ENCODE results near the gene TMPRSS7. TPM values are rescaled to one million over a fixed set of nuclear protein-coding genes. Genes with fewer than 3 reads are reported as not detected.
A peak's percentile ranks its signal among the peaks of the same experiment; 100 is the strongest.
"Not testable (repeated sequence)": the region's sequence is repeated elsewhere in the genome, so short reads cannot be mapped to it uniquely, and the experiment has no call there.

The TMPRSS7 gene
- total and polyA plus RNA-seq, 3 experiments from 2014 or later = not detected

DNA sequence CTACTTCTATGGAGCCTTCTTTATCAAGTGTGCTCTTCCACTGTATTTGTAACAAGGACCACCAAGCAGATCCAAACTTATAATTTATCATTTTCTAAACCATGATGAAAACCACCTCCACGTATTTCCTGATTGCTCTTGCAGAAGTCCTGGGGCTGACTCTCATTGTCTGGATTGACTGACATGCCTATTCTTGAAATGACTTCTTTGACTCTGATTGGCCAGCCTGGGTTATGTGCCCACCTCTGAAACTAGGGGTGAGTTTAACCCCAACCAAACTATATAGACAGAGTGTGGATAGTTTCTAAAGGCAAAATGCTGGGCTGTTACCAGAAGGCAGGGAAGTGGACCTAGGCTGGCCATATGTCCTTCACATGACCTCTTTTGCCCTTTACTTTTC is 12.7 kb downstream of the TMPRSS7 start:
- H3K36me3 Mint-ChIP-seq = no peaks in the 10 kb centered on the region
- H3K27ac Mint-ChIP-seq = no peak overlapping the region
- no peaks in the 10 kb centered on the region for H3K9me3 ChIP-seq (ENCODE audit: low read length)
- H3K4me3 ChIP-seq (ENCODE audit: low read length) = no peak overlapping the region
- H3K27ac ChIP-seq (ENCODE audit: low read depth, low read length) = no peak overlapping the region
- CTCF ChIA-PET = no interaction called here
- peaks cover 0 to 3% (median 0%) of the 10 kb centered on the region in 3 donors for H3K4me1 Mint-ChIP-seq
- no peak for DNase-seq
- H3K27me3 Mint-ChIP-seq = peaks cover 2 to 17% of the 10 kb centered on the region in 2 donors
- H3K27me3 ChIP-seq (ENCODE audit: insufficient read depth, low read length, poor library complexity, severe bottlenecking) = no peaks in the 10 kb centered on the region
- no peak overlapping the region for H3K4me3 Mint-ChIP-seq
- H3K9me3 Mint-ChIP-seq = no peaks in the 10 kb centered on the region
- H3K4me1 ChIP-seq (ENCODE audit: insufficient read depth, low read length) = peaks cover 4% of the 10 kb centered on the region
- POLR2A ChIA-PET = no interaction called here
- H3K36me3 ChIP-seq (ENCODE audit: insufficient read depth, low read length) = no peaks in the 10 kb centered on the region

DNA sequence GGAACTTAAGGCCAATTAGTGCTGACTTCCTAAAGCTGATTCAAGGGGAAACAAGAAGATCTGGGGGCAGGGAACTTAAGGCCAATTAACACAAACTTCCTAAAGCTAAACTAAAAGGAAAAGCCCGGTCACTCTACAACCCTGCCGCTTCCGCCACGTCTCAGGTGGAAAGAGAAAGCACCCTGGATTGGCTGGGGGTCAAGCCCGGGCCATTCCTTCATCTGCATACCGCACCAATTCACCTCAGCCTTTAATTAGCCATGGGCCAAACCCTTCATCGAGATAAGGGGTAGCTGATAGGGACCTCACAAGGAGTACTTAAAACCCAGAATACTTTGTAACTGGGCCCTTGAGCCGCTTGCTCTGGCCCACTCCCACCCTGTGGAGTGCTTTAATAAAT is 14.4 kb downstream of the TMPRSS7 start:
- Mint-ChIP-seq H3K27me3 (peaks cover 5 to 17% of the 10 kb centered on the region in 2 donors), H3K36me3 (no peaks in the 10 kb centered on the region), H3K27ac (no peak overlapping the region), H3K9me3 (no peaks in the 10 kb centered on the region), H3K4me1 (peaks cover 0 to 3% (median 0%) of the 10 kb centered on the region in 3 donors), H3K4me3 (no peak overlapping the region)
- ChIA-PET POLR2A (no interaction called here), CTCF (no interaction called here)
- no peaks in the 10 kb centered on the region for H3K36me3 ChIP-seq (ENCODE audit: insufficient read depth, low read length)
- no peak overlapping the region for H3K4me3 ChIP-seq (ENCODE audit: low read length)
- H3K27ac ChIP-seq (ENCODE audit: low read depth, low read length) = no peak overlapping the region
- no peak for DNase-seq
- H3K27me3 ChIP-seq (ENCODE audit: insufficient read depth, low read length, poor library complexity, severe bottlenecking) = no peaks in the 10 kb centered on the region
- no peaks in the 10 kb centered on the region for H3K4me1 ChIP-seq (ENCODE audit: insufficient read depth, low read length)
- no peaks in the 10 kb centered on the region for H3K9me3 ChIP-seq (ENCODE audit: low read length)

DNA sequence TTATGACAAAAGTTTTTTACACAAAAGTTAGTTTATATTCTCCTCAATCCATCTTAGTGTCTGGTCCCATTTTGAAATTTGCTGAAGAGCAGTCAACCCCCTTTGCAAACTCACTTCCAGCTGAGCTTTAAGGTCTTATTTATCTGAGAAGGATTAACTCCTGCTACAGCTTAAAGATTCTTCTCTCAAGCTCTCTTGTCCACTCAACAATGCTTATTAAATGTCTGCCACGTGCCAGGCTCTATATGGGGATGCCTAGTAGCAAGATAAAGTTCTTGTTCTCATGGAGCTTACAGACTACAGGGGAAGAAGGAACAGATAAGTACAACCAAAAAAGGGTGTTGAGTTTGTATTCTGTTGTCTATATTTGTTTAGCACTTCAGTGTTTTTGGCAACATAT is 18.7 kb downstream of the TMPRSS7 start:
- Histone ChIP-seq H3K9me3 (ENCODE audit: low read length) (no peaks in the 10 kb centered on the region), H3K4me1 (ENCODE audit: insufficient read depth, low read length) (no peaks in the 10 kb centered on the region), H3K4me3 (ENCODE audit: low read length) (no peak overlapping the region), H3K27ac (ENCODE audit: low read depth, low read length) (no peak overlapping the region), H3K36me3 (ENCODE audit: insufficient read depth, low read length) (no peaks in the 10 kb centered on the region), H3K27me3 (ENCODE audit: insufficient read depth, low read length, poor library complexity, severe bottlenecking) (no peaks in the 10 kb centered on the region)
- Mint-ChIP-seq H3K4me1 (peaks cover 3 to 8% (median 5%) of the 10 kb centered on the region in 3 donors), H3K27me3 (peaks cover 11 to 34% of the 10 kb centered on the region in 2 donors), H3K27ac (no peak overlapping the region), H3K9me3 (no peaks in the 10 kb centered on the region), H3K36me3 (no peaks in the 10 kb centered on the region), H3K4me3 (no peak overlapping the region)
- no peak for DNase-seq
- ChIA-PET POLR2A (no interaction called here), CTCF (interaction anchor here (2.4 kb wide), 1 partner anchor 9 kb away, joined by 16 read pairs; no protein-coding TSS in a partner anchor)

DNA sequence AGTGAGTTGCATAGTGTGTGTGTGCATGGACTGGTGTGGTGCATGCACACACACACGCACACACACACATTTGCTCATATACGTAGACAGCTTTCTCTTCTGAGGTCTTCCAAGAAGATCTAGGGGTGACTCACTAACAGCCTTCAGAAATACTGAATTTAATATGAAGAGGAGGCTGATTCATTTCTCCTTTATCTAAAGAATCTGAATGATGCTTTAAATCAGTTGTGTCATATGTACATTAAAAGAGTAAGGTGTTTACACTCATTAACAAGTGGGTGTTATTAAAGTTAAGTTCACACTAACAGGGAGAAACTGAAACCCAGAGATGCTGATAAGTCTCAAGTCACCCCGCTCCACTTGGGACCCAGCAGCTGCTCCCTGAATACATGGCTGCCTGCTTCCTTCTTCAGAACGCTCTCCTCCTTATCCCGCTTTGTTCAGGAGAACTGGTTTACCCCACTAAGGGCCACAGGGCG is 22.0 kb downstream of the TMPRSS7 start:
- H3K27ac ChIP-seq (ENCODE audit: low read depth, low read length) = no peak overlapping the region
- DNase-seq = no peak
- no peaks in the 10 kb centered on the region for H3K27me3 ChIP-seq (ENCODE audit: insufficient read depth, low read length, poor library complexity, severe bottlenecking)
- H3K9me3 ChIP-seq (ENCODE audit: low read length) = no peaks in the 10 kb centered on the region
- CTCF ChIA-PET = interaction anchor here (0.8 to 1.0 kb wide), 2 partner anchors 12 to 13 kb away, joined by 3 to 4 read pairs; no protein-coding TSS in a partner anchor
- H3K27ac Mint-ChIP-seq = no peak overlapping the region
- peaks cover 0 to 8% (median 3%) of the 10 kb centered on the region in 5 donors for H3K9me3 Mint-ChIP-seq
- H3K4me3 ChIP-seq (ENCODE audit: low read length) = no peak overlapping the region
- no peaks in the 10 kb centered on the region for H3K4me1 ChIP-seq (ENCODE audit: insufficient read depth, low read length)
- peaks cover 11 to 28% of the 10 kb centered on the region in 2 donors for H3K27me3 Mint-ChIP-seq
- peak overlapping the region in 3 of 7 donors; percentile 17 to 37 (median 24) for H3K4me3 Mint-ChIP-seq
- H3K36me3 ChIP-seq (ENCODE audit: insufficient read depth, low read length) = no peaks in the 10 kb centered on the region
- POLR2A ChIA-PET = no interaction called here
- H3K36me3 Mint-ChIP-seq = no peaks in the 10 kb centered on the region
- H3K4me1 Mint-ChIP-seq = peaks cover 3 to 8% (median 5%) of the 10 kb centered on the region in 3 donors

DNA sequence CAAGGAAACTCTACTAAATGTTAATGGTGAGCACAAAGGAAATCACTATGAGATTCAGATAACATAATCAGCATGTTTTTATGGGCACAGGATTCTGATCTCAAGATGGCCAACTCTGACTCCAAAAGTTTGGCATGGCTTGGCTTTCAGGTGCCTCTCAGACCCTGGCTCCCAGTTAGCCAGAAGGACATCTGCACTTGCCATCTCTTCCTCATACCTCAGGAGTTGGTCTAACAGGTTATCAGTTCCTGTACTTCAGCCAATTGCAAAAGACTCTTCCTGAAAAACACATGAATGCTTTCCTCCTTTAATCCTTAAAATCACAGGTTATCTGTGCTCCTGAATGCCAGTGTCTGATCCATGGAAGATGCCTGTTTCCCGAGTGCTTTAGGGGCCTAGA is 25.0 kb downstream of the TMPRSS7 start:
- Mint-ChIP-seq H3K36me3 (no peaks in the 10 kb centered on the region), H3K27me3 (peaks cover 4 to 15% of the 10 kb centered on the region in 2 donors), H3K27ac (no peak overlapping the region), H3K4me1 (peaks cover 3 to 8% (median 5%) of the 10 kb centered on the region in 3 donors), H3K4me3 (no peak overlapping the region), H3K9me3 (peaks cover 0 to 8% (median 3%) of the 10 kb centered on the region in 5 donors)
- POLR2A ChIA-PET = no interaction called here
- DNase-seq = no peak
- H3K4me3 ChIP-seq (ENCODE audit: low read length) = no peak overlapping the region
- no peaks in the 10 kb centered on the region for H3K27me3 ChIP-seq (ENCODE audit: insufficient read depth, low read length, poor library complexity, severe bottlenecking)
- no peaks in the 10 kb centered on the region for H3K9me3 ChIP-seq (ENCODE audit: low read length)
- no peaks in the 10 kb centered on the region for H3K4me1 ChIP-seq (ENCODE audit: insufficient read depth, low read length)
- H3K27ac ChIP-seq (ENCODE audit: low read depth, low read length) = no peak overlapping the region
- CTCF ChIA-PET = no interaction called here
- H3K36me3 ChIP-seq (ENCODE audit: insufficient read depth, low read length) = no peaks in the 10 kb centered on the region

DNA sequence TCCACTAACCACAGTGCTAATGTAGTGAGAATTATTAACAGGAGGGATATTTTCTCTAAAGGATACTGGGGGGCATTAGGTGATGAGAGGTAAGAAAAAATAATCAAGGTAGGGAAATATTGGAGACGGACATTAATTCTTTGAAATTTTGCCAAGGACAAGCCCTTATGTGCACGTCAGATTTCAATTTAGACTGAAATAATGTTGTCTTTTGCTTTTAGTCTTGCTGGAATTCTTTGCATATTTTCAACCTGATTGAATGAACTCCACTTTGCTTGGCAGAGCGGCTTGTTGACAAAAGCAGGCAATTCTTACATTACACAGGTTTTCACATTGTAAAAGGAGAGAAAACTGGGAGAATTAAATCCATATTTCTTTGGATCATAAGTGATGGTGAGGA is 26.6 kb downstream of the TMPRSS7 start:
- ChIA-PET CTCF (no interaction called here), POLR2A (no interaction called here)
- no peak for DNase-seq
- Mint-ChIP-seq H3K4me1 (peaks cover 3 to 8% (median 5%) of the 10 kb centered on the region in 3 donors), H3K36me3 (no peaks in the 10 kb centered on the region), H3K27me3 (peaks cover 5 to 8% of the 10 kb centered on the region in 2 donors), H3K27ac (no peak overlapping the region), H3K4me3 (no peak overlapping the region), H3K9me3 (peaks cover 0 to 8% (median 3%) of the 10 kb centered on the region in 5 donors)
- Histone ChIP-seq H3K27me3 (ENCODE audit: insufficient read depth, low read length, poor library complexity, severe bottlenecking) (no peaks in the 10 kb centered on the region), H3K9me3 (ENCODE audit: low read length) (no peaks in the 10 kb centered on the region), H3K36me3 (ENCODE audit: insufficient read depth, low read length) (no peaks in the 10 kb centered on the region), H3K27ac (ENCODE audit: low read depth, low read length) (no peak overlapping the region), H3K4me1 (ENCODE audit: insufficient read depth, low read length) (no peaks in the 10 kb centered on the region), H3K4me3 (ENCODE audit: low read length) (no peak overlapping the region)

DNA sequence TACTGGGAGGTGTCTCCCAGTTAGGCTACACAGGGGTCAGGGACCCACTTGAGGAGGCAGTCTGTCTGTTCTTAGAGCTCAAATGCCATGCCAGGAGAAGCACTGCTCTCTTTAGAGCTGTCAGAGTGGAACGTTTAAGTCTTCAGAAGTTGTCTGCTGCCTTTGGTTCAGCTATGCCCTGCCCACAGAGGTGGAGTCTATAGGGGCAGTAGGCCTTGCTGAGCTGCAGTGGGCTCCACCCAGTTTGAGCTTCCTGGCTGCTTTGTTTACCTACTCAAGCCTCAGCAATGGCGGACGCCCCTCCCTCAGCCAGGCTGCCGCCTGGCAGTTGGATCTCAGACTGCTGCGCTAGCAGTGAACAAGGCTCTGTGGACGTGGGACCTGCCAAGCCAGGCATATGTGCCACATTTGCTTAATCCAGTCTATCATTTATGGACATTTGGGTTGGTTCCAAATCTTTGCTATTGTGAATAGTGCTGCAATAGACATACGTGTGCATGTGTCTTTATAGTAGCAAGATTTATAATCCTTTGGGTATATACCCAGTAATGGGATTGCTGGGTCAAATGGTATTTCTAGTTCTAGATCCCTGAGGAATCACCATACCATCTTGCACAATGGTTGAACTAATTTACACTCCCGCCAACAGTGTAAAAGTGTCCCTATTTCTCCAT is 38.0 kb downstream of the TMPRSS7 start:
- Mint-ChIP-seq H3K4me3 (peak overlapping the region; percentile 13 to 78 (median 64)), H3K4me1 (peaks cover 20 to 37% (median 28%) of the 10 kb centered on the region in 3 donors), H3K27ac (peak overlapping the region in 7 of 8 donors; percentile 18 to 91 (median 53)), H3K27me3 (peaks cover 4 to 33% of the 10 kb centered on the region in 2 donors)
- H3K9me3 ChIP-seq (ENCODE audit: low read length); H3K36me3 Mint-ChIP-seq; H3K36me3 ChIP-seq (ENCODE audit: insufficient read depth, low read length); H3K9me3 Mint-ChIP-seq; POLR2A ChIA-PET; H3K27ac ChIP-seq (ENCODE audit: low read depth, low read length); H3K27me3 ChIP-seq (ENCODE audit: insufficient read depth, low read length, poor library complexity, severe bottlenecking): not testable (repeated sequence)
- CTCF ChIA-PET = interaction anchor here (1.2 kb wide), 2 partner anchors 29 to 59 kb away, joined by 3 to 4 read pairs; no protein-coding TSS in a partner anchor
- H3K4me1 ChIP-seq (ENCODE audit: insufficient read depth, low read length) = peaks cover 21% of the 10 kb centered on the region
- H3K4me3 ChIP-seq (ENCODE audit: low read length) = peak overlapping the region; percentile 37
- peak; percentile 6 to 80 (median 50) for DNase-seq

DNA sequence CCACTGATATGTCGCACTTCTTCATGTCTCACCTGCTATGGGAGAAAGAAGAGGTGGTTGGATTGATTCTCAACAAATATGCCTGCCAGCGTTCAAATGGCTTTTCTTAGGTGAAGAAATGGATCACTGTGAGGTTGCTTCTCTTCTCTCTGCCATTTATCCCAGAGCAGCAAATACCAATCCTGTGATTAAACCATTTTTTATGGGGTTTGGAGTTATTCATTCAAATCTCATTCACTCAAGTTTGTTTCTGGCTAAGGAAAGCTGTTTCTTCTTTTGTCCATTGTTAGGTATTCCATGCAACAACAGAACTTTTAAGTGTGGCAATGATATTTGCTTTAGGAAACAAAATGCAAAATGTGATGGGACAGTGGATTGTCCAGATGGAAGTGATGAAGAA is 39.5 kb downstream of the TMPRSS7 start:
- ChIA-PET CTCF (no interaction called here), POLR2A (no interaction called here)
- Mint-ChIP-seq H3K4me3 (no peak overlapping the region), H3K4me1 (peaks cover 20 to 37% (median 28%) of the 10 kb centered on the region in 3 donors), H3K9me3 (peaks cover 0 to 2% (median 0%) of the 10 kb centered on the region in 5 donors), H3K27ac (no peak overlapping the region), H3K36me3 (peaks cover 0 to 6% (median 2%) of the 10 kb centered on the region in 3 donors), H3K27me3 (peaks cover 0 to 26% of the 10 kb centered on the region in 2 donors)
- no peaks in the 10 kb centered on the region for H3K9me3 ChIP-seq (ENCODE audit: low read length)
- H3K36me3 ChIP-seq (ENCODE audit: insufficient read depth, low read length) = no peaks in the 10 kb centered on the region
- no peaks in the 10 kb centered on the region for H3K27me3 ChIP-seq (ENCODE audit: insufficient read depth, low read length, poor library complexity, severe bottlenecking)
- H3K4me1 ChIP-seq (ENCODE audit: insufficient read depth, low read length) = peaks cover 21% of the 10 kb centered on the region
- no peak overlapping the region for H3K27ac ChIP-seq (ENCODE audit: low read depth, low read length)
- no peak for DNase-seq
- no peak overlapping the region for H3K4me3 ChIP-seq (ENCODE audit: low read length)
